BLaER1 (cell line): ENCODE data around the gene SPTLC1.
"Not testable (repeated sequence)": the region's sequence is repeated elsewhere in the genome, so short reads cannot be mapped to it uniquely, and the experiment has no call there.

Source experiments
- H3K27ac ChIP-seq: shearing (Covaris generic); formaldehyde crosslinking; 2 replicates; pipeline ENCODE4 v1.8.1; 2022
- H3K27me3 ChIP-seq: shearing (Covaris generic); formaldehyde crosslinking; 2 replicates; pipeline ENCODE4 v1.8.1; 2022
- H3K36me3 ChIP-seq: shearing (Covaris generic); formaldehyde crosslinking; 2 replicates; pipeline ENCODE4 v1.8.1; 2022
- H3K4me1 ChIP-seq: shearing (Covaris generic); formaldehyde crosslinking; 2 replicates; pipeline ENCODE4 v1.8.1; 2022
- H3K4me2 ChIP-seq: shearing (Covaris generic); formaldehyde crosslinking; 2 replicates; pipeline ENCODE4 v1.8.1; 2022
- H3K4me3 ChIP-seq: shearing (Covaris generic); formaldehyde crosslinking; 2 replicates; pipeline ENCODE4 v1.8.1; 2022
- H3K9ac ChIP-seq: shearing (Covaris generic); formaldehyde crosslinking; 2 replicates; pipeline ENCODE4 v1.8.1; 2022
- H3K9me3 ChIP-seq: shearing (Covaris generic); formaldehyde crosslinking; 2 replicates; pipeline ENCODE4 v1.8.1; 2022
- H4K20me1 ChIP-seq: shearing (Covaris generic); formaldehyde crosslinking; 2 replicates; pipeline ENCODE4 v1.8.1; 2022
- Cebpa-rat ChIP-seq: shearing (Covaris generic); IDR thresholded peaks from 2 replicates; pipeline ENCODE4 v1.8.1; 2022

Gene SPTLC1, protein sequence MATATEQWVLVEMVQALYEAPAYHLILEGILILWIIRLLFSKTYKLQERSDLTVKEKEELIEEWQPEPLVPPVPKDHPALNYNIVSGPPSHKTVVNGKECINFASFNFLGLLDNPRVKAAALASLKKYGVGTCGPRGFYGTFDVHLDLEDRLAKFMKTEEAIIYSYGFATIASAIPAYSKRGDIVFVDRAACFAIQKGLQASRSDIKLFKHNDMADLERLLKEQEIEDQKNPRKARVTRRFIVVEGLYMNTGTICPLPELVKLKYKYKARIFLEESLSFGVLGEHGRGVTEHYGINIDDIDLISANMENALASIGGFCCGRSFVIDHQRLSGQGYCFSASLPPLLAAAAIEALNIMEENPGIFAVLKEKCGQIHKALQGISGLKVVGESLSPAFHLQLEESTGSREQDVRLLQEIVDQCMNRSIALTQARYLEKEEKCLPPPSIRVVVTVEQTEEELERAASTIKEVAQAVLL

DNA sequence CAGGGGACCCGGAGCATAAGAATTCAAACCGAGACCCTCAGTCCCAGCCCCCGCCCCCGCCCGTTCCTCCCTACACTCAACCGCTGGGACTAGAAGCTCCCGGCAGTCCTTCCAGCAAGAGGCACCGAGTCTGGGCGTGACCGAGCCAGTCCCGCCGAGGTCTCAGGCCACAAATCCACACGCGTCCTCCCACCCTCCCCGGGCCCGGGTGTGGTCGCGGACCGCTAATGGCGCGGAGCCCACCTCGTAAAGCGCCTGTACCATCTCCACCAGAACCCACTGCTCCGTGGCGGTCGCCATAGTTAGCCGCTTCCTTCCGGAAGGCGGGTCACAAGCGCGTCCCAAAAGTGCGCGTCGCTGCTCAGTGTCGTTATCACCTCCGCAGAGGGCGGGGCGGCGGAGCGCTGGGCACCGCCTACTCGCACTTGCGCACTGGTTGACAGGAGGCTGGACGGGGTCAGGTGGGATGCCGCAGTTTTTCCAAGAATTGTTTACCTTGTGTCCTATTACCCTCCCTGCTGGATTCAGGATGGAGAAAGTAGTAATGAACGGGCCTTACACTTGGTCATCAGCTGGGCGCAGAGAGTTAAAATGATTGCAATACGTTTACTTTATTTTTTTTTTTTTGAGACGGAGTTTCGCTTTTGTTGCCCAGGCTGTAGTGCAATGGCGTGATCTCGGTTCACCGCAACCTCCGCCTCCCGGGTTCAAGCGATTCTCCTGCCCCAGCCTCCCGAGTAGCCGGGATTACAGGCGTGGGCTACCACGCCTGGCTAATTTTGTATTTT is at the start of gene SPTLC1:
SPTLC1 (minus strand) TSS at position 343 of the 788 bp plus-strand sequence; CDS start at position 300, 43 bp downstream.
- Histone ChIP-seq H3K4me2 (peak within 1 kb of the TSS; percentile 87), H3K4me3 (peak within 1 kb of the TSS; percentile 81), H4K20me1 (peaks cover 26% of the 10 kb centered on the region), H3K27ac (peak within 1 kb of the TSS; percentile 86), H3K4me1 (peaks cover 26% of the 10 kb centered on the region), H3K9ac (peak within 1 kb of the TSS; percentile 89), H3K9me3 (no peaks in the 10 kb centered on the region), H3K27me3 (no peaks in the 10 kb centered on the region), H3K36me3 (no peaks in the 10 kb centered on the region; the same call in none of the 2 replicates)
- TF ChIP-seq Cebpa-rat: no peak

DNA sequence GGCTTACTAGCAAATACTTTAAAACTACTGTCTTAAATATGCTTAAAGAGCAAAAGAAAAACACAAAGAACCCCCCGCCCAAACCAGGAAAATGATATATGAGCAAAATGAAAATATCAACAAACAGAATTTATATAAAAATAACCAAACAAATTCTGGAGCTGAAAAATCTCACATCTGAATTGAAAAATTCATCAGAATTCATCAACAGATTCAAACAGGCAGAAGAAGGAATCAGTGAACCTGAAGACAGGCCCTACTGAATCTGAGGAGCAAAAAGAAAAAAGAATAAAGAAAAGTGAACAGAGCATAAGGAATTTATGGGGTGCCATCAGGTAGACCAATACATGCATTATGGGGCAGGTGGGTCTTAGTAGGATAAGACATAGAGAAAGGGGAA is 49.8 kb upstream of the SPTLC1 start:
- no peaks in the 10 kb centered on the region for H3K4me1 ChIP-seq
- no peak overlapping the region for H3K27ac ChIP-seq
- peaks cover 17% of the 10 kb centered on the region for H3K9me3 ChIP-seq
- no peak overlapping the region for H3K4me2 ChIP-seq
- H3K36me3 ChIP-seq: no peaks in the 10 kb centered on the region
- H3K9ac ChIP-seq: no peak overlapping the region
- H3K27me3 ChIP-seq: no peaks in the 10 kb centered on the region
- no peak for TF ChIP-seq Cebpa-rat
- no peak overlapping the region; the same call in 1 of the 2 replicates for H3K4me3 ChIP-seq
- H4K20me1 ChIP-seq: no peaks in the 10 kb centered on the region

DNA sequence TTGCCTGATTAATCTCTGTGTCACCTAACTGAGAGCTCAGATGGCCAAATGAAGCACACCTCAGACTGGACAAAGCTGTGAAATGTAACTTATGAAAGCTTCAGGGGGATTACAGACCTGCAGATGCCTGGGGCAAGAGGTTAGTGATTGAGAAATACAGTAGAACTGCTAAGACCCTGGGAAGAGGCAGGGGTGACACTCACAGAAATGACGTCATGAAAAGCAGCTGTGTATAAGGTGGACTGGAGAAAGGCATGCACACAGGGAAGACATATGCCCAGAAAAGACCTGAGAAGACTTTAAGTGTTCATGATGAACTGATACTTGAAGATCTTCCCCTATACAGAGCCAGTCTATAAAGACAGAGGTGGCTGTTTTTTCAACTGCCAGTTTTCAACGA is 49.3 kb upstream of the SPTLC1 start:
- H3K4me2 ChIP-seq: no peak overlapping the region
- no peak overlapping the region for H3K9ac ChIP-seq
- no peaks in the 10 kb centered on the region for H3K4me1 ChIP-seq
- no peak overlapping the region for H3K27ac ChIP-seq
- no peaks in the 10 kb centered on the region for H3K36me3 ChIP-seq
- peaks cover 17% of the 10 kb centered on the region for H3K9me3 ChIP-seq
- no peak for TF ChIP-seq Cebpa-rat
- no peaks in the 10 kb centered on the region for H4K20me1 ChIP-seq
- no peak overlapping the region for H3K4me3 ChIP-seq
- no peaks in the 10 kb centered on the region for H3K27me3 ChIP-seq

DNA sequence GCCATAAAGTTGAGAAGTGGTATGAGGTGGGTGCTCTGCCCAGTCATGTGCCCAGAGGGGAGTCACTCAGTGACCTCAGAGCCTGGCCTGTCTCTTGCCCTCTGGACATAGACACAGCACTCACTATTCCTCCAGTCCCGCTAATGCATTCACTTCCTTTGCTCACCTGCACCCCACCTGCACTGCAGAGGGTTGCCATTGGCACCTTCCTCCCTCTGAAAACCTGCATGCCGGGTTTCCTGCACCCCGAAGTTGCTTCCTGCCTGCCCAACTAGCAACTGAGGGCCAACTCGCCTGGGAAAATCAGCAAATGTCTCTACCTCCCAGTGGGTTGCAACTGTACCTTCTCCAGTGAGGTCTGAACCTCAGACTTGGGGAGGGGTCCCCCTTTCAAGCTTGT is 48.1 kb upstream of the SPTLC1 start:
- Histone ChIP-seq H3K9ac (no peak overlapping the region), H3K9me3 (peaks cover 17% of the 10 kb centered on the region), H3K4me2 (no peak overlapping the region), H3K4me1 (no peaks in the 10 kb centered on the region), H4K20me1 (no peaks in the 10 kb centered on the region), H3K36me3 (no peaks in the 10 kb centered on the region), H3K27ac (no peak overlapping the region), H3K27me3 (no peaks in the 10 kb centered on the region), H3K4me3 (no peak overlapping the region)
- TF ChIP-seq Cebpa-rat: no peak

DNA sequence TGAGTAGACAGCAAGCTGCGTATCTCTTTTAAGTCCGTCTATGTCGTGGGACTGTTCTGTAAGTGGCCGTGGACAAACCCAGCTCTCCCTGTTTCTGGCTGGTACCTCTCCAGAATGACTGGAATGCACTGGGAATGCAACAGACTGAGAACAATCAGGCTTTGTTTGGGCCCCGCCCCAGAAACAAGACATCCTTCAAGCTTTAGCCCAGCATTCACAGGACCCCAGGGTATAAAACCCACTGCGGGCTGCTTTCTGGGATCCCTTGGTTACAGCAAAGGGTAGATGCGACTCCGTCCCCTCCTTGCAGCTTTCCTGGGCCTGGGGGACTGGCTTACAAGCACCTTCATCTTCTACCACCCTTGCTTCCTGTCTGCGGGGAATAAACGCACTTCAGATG is 45.6 kb upstream of the SPTLC1 start:
- no peaks in the 10 kb centered on the region for H3K27me3 ChIP-seq
- no peak overlapping the region for H3K4me3 ChIP-seq
- no peak overlapping the region for H3K9ac ChIP-seq
- H3K4me1 ChIP-seq: no peaks in the 10 kb centered on the region
- H3K9me3 ChIP-seq: peaks cover 16% of the 10 kb centered on the region
- no peak for TF ChIP-seq Cebpa-rat
- H4K20me1 ChIP-seq: no peaks in the 10 kb centered on the region
- H3K4me2 ChIP-seq: no peak overlapping the region
- no peak overlapping the region for H3K27ac ChIP-seq
- H3K36me3 ChIP-seq: no peaks in the 10 kb centered on the region

DNA sequence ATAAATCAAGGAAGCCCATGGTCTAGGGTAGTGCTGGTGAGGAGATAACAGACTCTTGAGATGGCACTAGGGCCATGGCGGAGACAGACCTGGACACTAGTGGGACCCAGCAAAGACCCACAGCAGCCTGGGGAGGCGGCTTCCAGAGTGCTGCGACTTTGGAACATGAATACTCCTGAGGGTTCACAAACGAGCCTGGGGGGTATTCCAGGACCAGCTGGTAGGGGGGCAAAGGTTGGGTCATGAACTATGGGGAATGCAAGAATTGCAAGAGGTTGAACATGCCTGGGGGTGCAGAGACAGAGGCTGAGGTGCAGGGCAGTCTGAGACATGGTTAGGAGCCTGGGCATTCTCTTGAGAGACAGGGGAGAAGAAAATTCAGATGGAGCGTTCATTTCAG is 43.8 kb upstream of the SPTLC1 start:
- Histone ChIP-seq H3K4me3 (no peak overlapping the region), H3K36me3 (no peaks in the 10 kb centered on the region), H4K20me1 (no peaks in the 10 kb centered on the region), H3K27ac (no peak overlapping the region), H3K27me3 (no peaks in the 10 kb centered on the region), H3K9ac (no peak overlapping the region), H3K4me1 (no peaks in the 10 kb centered on the region), H3K4me2 (no peak overlapping the region), H3K9me3 (no peaks in the 10 kb centered on the region)
- TF ChIP-seq Cebpa-rat: no peak

DNA sequence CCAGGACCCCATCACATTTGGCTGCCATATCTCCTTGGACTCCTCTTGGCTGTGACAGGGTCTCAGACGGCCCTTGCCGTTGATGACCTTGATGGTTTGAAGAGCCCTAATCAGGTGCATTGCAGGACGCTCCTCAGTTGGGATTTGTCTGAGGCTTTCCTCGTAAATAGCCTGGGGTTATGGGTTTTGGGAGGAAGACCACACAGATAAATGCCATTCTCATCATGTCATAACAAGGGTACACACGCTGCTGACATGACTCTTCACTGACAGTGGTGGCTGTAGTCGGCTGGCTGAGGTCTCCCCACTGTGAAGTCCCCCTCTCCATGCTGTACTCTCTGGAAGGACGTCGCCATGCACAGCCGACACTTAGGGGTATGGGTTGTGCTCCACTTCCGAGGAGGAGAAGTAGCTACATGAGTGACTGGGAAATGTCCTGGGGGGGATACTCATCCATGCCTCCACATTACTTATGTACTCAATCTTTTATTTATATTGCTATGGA is 42.9 kb upstream of the SPTLC1 start:
- Histone ChIP-seq H3K36me3 (no peaks in the 10 kb centered on the region), H3K4me3 (no peak overlapping the region), H3K4me2 (no peak overlapping the region), H3K27me3 (no peaks in the 10 kb centered on the region), H3K4me1 (no peaks in the 10 kb centered on the region), H3K9ac (no peak overlapping the region), H3K9me3 (no peaks in the 10 kb centered on the region), H3K27ac (no peak overlapping the region), H4K20me1 (no peaks in the 10 kb centered on the region)
- no peak for TF ChIP-seq Cebpa-rat

DNA sequence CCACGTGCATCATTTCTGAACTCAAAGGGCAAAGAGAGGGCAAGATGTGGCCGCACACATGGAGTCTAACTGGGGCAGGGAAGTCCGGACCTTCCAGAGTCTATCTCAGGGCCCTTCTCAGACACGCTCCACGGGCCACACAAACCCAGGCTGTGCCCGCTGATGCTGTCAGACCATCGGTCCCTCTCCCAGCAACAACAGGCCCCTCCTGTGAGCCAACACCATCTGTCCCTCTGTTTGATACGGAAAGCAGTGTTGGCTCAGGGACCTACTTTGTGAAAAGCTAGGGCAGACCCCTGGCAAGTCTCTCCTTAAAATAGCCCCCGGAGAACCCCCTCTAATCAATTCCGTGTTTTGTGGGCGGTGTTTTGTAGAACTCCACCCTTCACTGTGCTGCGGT is 40.5 kb upstream of the SPTLC1 start:
- H3K27ac ChIP-seq, H3K4me1 ChIP-seq, H3K4me3 ChIP-seq, H4K20me1 ChIP-seq, H3K9me3 ChIP-seq, H3K4me2 ChIP-seq, H3K27me3 ChIP-seq, H3K9ac ChIP-seq, H3K36me3 ChIP-seq: not testable (repeated sequence)

DNA sequence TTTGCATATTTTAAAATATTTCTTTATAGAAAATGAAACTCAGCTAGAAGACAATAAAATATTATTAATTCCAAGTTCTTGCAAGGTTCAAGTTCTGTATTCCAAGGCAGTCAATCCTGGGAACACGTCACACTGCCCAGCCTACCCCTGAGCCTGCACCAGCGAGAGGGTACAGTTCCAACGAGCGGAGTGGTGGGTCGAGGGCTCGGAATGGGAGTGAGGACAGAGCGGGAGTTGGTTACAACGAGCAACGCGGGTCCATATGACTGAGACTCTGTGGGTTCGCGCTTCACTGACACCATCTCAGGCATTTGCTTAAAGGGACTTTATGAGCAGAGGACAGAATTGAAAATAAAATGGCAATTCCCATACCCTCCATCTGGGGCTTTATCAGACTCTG is 40.0 kb upstream of the SPTLC1 start:
- no peak overlapping the region for H3K4me2 ChIP-seq
- H4K20me1 ChIP-seq: no peaks in the 10 kb centered on the region
- no peaks in the 10 kb centered on the region for H3K4me1 ChIP-seq
- no peak overlapping the region for H3K9ac ChIP-seq
- no peak for TF ChIP-seq Cebpa-rat
- no peak overlapping the region for H3K4me3 ChIP-seq
- H3K36me3 ChIP-seq: no peaks in the 10 kb centered on the region
- H3K9me3 ChIP-seq: no peaks in the 10 kb centered on the region
- no peak overlapping the region for H3K27ac ChIP-seq
- H3K27me3 ChIP-seq: no peaks in the 10 kb centered on the region

DNA sequence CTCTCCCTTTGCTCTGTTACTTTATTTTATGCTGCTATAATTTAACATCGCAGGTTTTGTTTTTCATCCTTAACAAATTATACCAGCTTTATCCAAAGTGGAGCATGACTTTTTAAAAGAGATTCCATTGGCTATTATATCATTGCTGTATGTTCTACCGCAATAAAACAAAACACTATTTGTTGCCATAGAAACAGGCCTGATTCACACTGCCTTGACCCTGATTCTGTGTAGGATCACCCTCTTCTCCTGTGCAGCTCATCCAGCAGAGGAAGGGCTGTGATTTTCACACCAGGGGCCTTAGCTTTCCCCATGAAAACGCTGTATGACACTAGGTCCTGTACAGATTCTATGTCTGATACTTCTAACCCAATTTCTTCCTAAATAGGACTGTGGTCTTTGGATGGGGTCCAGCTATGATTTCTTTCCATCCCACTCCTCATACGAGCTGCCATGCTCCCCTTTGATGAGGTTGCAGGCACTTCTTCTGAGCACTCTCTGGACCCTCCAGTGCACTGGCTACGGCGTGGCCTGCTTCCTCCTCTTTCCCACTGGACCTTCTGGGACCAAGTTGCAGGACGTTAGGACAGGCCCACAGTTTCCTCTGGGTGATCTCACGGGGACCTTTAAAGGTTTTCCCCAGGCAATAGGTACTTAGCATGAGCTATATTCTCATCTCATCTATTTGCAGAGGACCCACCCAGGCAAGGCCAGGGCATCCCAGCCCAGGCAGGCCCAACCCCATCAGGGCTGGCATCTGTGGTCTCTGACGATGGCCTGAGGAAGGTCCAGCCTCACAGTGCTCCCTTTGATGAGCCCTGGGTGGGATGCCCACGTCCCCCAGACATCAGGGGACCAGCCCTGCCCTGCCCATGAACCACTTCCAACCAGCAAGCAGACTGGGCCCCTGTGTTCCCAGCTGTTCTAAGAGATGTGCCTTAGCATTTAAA is 38.5 kb upstream of the SPTLC1 start:
- H3K36me3 ChIP-seq, H3K27ac ChIP-seq, H3K4me3 ChIP-seq, H3K27me3 ChIP-seq, H4K20me1 ChIP-seq, H3K9ac ChIP-seq, H3K4me2 ChIP-seq, H3K4me1 ChIP-seq, H3K9me3 ChIP-seq: not testable (repeated sequence)
